Measurements from ENCODE around the gene MAP3K19.

The MAP3K19 gene

GRCh38 chr2:134917888-134918525 lies 129.2 kb downstream of the MAP3K19 start:
- Histone ChIP-seq H3K9me3 (ENCODE audit: control insufficient read depth, low read length) (no peaks in the 10 kb centered on the region), H3K9ac (peak overlapping the region; percentile 23), H3K4me2 (ENCODE audit: low read length) (peak overlapping the region; percentile 82), H3K4me1 (peaks cover 15% of the 10 kb centered on the region), H3K27me3 (ENCODE audit: control insufficient read depth, insufficient read depth, low read length) (no peaks in the 10 kb centered on the region), H3K4me3 (ENCODE audit: low read depth, low read length) (peak overlapping the region; percentile 93), H3K27ac (peak overlapping the region; percentile 98), H3K36me3 (ENCODE audit: control insufficient read depth, insufficient read depth, low read length) (no peaks in the 10 kb centered on the region), H3K79me2 (peaks cover 33% of the 10 kb centered on the region), H2AFZ (peak overlapping the region; percentile 94)
- peak; percentile 36 for TF ChIP-seq CTCF (IDR thresholded peaks at IDR 0.05)

GRCh38 chr2:134917360-134917865 lies 129.8 kb downstream of the MAP3K19 start:
- Histone ChIP-seq H3K9me3 (ENCODE audit: control insufficient read depth, low read length) (no peaks in the 10 kb centered on the region), H3K4me1 (peaks cover 10% of the 10 kb centered on the region), H3K27me3 (ENCODE audit: control insufficient read depth, insufficient read depth, low read length) (no peaks in the 10 kb centered on the region), H3K79me2 (peaks cover 27% of the 10 kb centered on the region), H3K36me3 (ENCODE audit: control insufficient read depth, insufficient read depth, low read length) (no peaks in the 10 kb centered on the region), H3K4me3 (ENCODE audit: low read depth, low read length) (peak overlapping the region; percentile 93), H3K9ac (peak overlapping the region; percentile 23), H2AFZ (peak overlapping the region; percentile 94), H3K27ac (peak overlapping the region; percentile 98), H3K4me2 (ENCODE audit: low read length) (peak overlapping the region; percentile 82)
- no peak for TF ChIP-seq CTCF (IDR thresholded peaks at IDR 0.05)
